Ishikawa (cell line): ENCODE measurements around the gene ZFX.

Experiments
- CEBPB ChIP-seq: IDR thresholded peaks from 2 replicates; pipeline ENCODE4 v1.6.1; 2012
- FOXM1 ChIP-seq: IDR thresholded peaks from 2 replicates; pipeline ENCODE4 v1.6.1; 2012; ENCODE audit warnings: low read depth, borderline replicate concordance
- REST ChIP-seq: IDR thresholded peaks from 2 replicates; pipeline ENCODE4 v1.6.1; 2012; ENCODE audit warnings: low read depth, mild to moderate bottlenecking
- TCF12 ChIP-seq: IDR thresholded peaks from 2 replicates; pipeline ENCODE4 v1.6.1; 2012; ENCODE audit warnings: low read depth
- YY1 ChIP-seq: IDR thresholded peaks from 2 replicates; pipeline ENCODE4 v1.6.1; 2012; ENCODE audit warnings: low read depth

- TF ChIP-seq FOXM1 (no peak), REST (no peak), TCF12 (no peak), YY1 (no peak), CEBPB (no peak)
These were observed 103.5 kb downstream of the ZFX start for GRCh38 chrX:24253030-24253429.
